Pancreas (tissue), 10 donors: Measurements from ENCODE around the gene LINGO4. TPM values are rescaled to one million over a fixed set of nuclear protein-coding genes. Genes with fewer than 3 reads are reported as not detected.

Experiments
- ATAC-seq, 4 donors: fragments of 200-7000 bp; cut with Tn5 transposase; one replicate each; pipeline versions ENCODE4 v1.8.0 to v1.9.1; 2020; ENCODE audit warnings: mild to moderate bottlenecking in 4 of 4, moderate library complexity in 4 of 4
- DNase-seq, 6 donors: peaks; one replicate each; pipeline ENCODE4 v3.0.0-alpha.2; 2020
- FAIRE-seq: peaks from 2 replicates; lab custom pipeline; 2012; peaks lifted over from hg19 to GRCh38; lab: Jason Lieb, UNC
- H3K27ac ChIP-seq, 4 donors: fragments of 200-600 bp; sonication (generic); 1 replicate in 3 of 4; 2 replicates in 1 of 4; pipeline versions ENCODE4 v1.5.0 to v1.8.0; 2020
- H3K27me3 ChIP-seq, 4 donors: fragments of 200-600 bp; one replicate each; pipeline ENCODE4 v1.8.0; 2021
- H3K36me3 ChIP-seq, 3 donors: fragments of 200-600 bp; sonication (generic) in 1 of 3; one replicate each; pipeline versions ENCODE4 v1.5.0 to v1.8.0; 2020 to 2021
- H3K4me1 ChIP-seq, 3 donors: fragments of 200-600 bp; one replicate each; pipeline ENCODE4 v1.8.0; 2021
- H3K4me3 ChIP-seq, 4 donors: fragments of 200-600 bp; sonication (generic) in 2 of 4; one replicate each; pipeline versions ENCODE4 v1.5.0 to v1.8.0; 2020 to 2021
- H3K9me3 ChIP-seq, 4 donors: fragments of 200-600 bp; one replicate each; pipeline ENCODE4 v1.8.0; 2021
- CTCF ChIP-seq, 4 donors: fragments of 200-600 bp; sonication (generic) in 3 of 4; IDR thresholded peaks; one replicate each; pipeline versions ENCODE4 v1.5.0 to v1.8.0; 2021; ENCODE audit warnings: antibody characterized with exemption in 4 of 4
- WGBS, 2 donors: extraction: QIAGEN DNeasy Blood & Tissue Kit; methylation state at CpG; one replicate each; pipeline ENCODE4 v1.1.7; 2013; 5-methylcytosine and 5-hydroxymethylcytosine counted together
- intact Hi-C, 3 donors: fragments of 100-400 bp; cut with DNase I; formaldehyde crosslinking; loops; one replicate each; pipeline versions ENCODE4 v1.11.1 to v1.14.2; 2022
- polyA plus RNA-seq, 2 donors: library from polyadenylated mRNA; stranded (reverse); fragments of 200-250 nt; gene quantifications; one replicate each; pipeline ENCODE4 v1.2.3, GENCODE V29; 2013
- total RNA-seq, 6 donors: library from RNA; stranded (reverse); fragmentation: NEBNext Ultra II Directional in 4 of 6; extraction: Animal tissue kit (Norgen Biotek cat#: 25700) in 4 of 6; gene quantifications; one replicate each; pipeline versions ENCODE4 v1.2.1 to v1.2.4, GENCODE V29; 2021 to 2023
- donor health status: healthy with polysubstance abuse.
- donor health status: DM: no; HTN: no; CAD: no; lungs with moderate emphysema.
- donor health status: DM: no; HTN: no; CAD: no.
- donor health status: control.
- donor health status: control.
- donor health status: Bipolar disorder and iron deficiency.
- donor health status: DM: yes; HTN: yes; CAD: no.
- donor health status: DM: no; HTN: no; CAD: no.
- donor health status: DM: no; HTN: no; CAD: no.
- donor health status: DM: yes; HTN: yes; CAD: no.

Gene LINGO4
- total and polyA plus RNA-seq, 8 donors = 0.15 to 0.89 (median 0.29) TPM

- WGBS, 2 donors = 12 to 13% methylated on average over 10 of the region's 10 CpGs
- Histone ChIP-seq H3K27ac (peak overlapping the region; percentile 81 to 93 (median 86)), H3K4me3 (peak overlapping the region in 2 of 4 donors; percentile 66 to 82), H3K27me3 (no peaks in the 10 kb centered on the region), H3K4me1 (peaks cover 38 to 42% (median 39%) of the 10 kb centered on the region in 3 donors), H3K9me3 (no peaks in the 10 kb centered on the region), H3K36me3 (peaks cover 0 to 8% (median 2%) of the 10 kb centered on the region in 3 donors)
- intact Hi-C loops = no loop called here
- DNase-seq (peak; percentile 92 to 99 (median 98)), FAIRE-seq (no peak), ATAC-seq (peak; percentile 69 to 84 (median 76))
- no peak for TF ChIP-seq CTCF (IDR thresholded peaks at IDR 0.05)
These were observed 27.2 kb upstream of the LINGO4 start for GRCh38 chr1:151832318-151832980.

DNA sequence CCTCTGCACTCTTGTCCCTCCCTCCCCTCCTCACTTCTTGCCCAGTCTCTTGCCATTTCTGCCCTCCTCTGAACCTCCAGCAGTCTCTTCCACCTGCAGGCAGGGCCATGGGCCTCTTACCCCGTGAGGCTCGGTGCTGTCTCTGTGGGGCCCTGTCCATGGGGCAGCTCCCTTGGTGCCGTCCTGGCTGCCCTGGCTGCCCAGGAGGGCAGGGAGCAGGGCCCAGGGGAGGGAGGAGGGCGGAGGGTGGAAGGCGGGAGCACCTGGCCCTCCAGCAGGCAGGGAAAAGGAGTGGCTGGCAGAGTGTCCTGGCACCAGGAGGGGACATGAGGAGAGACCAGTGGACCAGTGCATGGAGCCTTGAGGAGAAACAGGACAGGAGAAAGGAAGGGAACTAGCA is 26.4 kb upstream of the LINGO4 start, which contains the start of gene RORC:
TSS of gene RORC (minus strand) at position 198 of the 400 bp plus-strand sequence. CDS start at position 160, 38 bp downstream.
- H3K27ac ChIP-seq = peak within 1 kb of the TSS; percentile 81 to 93 (median 86)
- peaks cover 35 to 38% (median 38%) of the 10 kb centered on the region in 3 donors for H3K4me1 ChIP-seq
- TF ChIP-seq CTCF (IDR thresholded peaks at IDR 0.05) = no peak
- H3K4me3 ChIP-seq = peak within 1 kb of the TSS; percentile 33 to 82 (median 62)
- peak; percentile 85 to 96 (median 90) for DNase-seq
- no peaks in the 10 kb centered on the region for H3K27me3 ChIP-seq
- no peak for FAIRE-seq
- no peaks in the 10 kb centered on the region for H3K9me3 ChIP-seq
- WGBS, 2 donors = 4 to 13% methylated on average over 5 of the region's 5 CpGs
- ATAC-seq = peak; percentile 81 to 89 (median 85)
- intact Hi-C loops = no loop called here
- peaks cover 0 to 8% (median 2%) of the 10 kb centered on the region in 3 donors for H3K36me3 ChIP-seq

DNA sequence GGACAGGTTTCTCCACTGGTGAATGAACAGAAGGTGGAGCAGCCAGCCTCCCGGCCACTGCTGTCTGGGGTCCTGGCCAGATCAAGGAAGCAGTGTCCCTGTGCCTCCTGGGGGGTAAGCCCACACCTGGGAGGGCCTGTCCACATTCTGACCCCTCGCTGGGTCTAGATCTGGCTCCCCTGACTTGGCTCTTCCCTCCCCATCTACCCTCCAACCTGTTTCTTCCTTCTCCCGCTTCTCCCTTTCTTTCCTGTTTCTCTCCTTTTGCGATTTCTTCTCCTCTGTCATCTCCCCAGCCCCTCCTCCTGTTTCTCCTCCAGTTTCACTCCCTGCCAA is 26.0 kb upstream of the LINGO4 start:
- DNase-seq (no peak), FAIRE-seq (no peak), ATAC-seq (no peak)
- WGBS, 2 donors = 9 to 14% methylated on average over 4 of the region's 4 CpGs
- Histone ChIP-seq H3K4me3 (peak overlapping the region; percentile 33 to 82 (median 62)), H3K27ac (peak overlapping the region; percentile 81 to 93 (median 86)), H3K36me3 (peaks cover 0 to 10% (median 2%) of the 10 kb centered on the region in 3 donors), H3K9me3 (no peaks in the 10 kb centered on the region), H3K4me1 (peaks cover 33 to 38% (median 37%) of the 10 kb centered on the region in 3 donors), H3K27me3 (no peaks in the 10 kb centered on the region)
- intact Hi-C loops = no loop called here
- no peak for TF ChIP-seq CTCF (IDR thresholded peaks at IDR 0.05)

- 19 to 24% methylated on average over 4 to 6 of the region's 6 CpGs for WGBS, 2 donors
- ATAC-seq (no peak), DNase-seq (peak in 1 of 6 donors; percentile 67), FAIRE-seq (no peak)
- no peaks in the 10 kb centered on the region for H3K9me3 ChIP-seq
- H3K27ac ChIP-seq = no peak overlapping the region
- intact Hi-C loops = no loop called here
- peaks cover 0 to 21% (median 2%) of the 10 kb centered on the region in 3 donors for H3K36me3 ChIP-seq
- no peaks in the 10 kb centered on the region for H3K27me3 ChIP-seq
- H3K4me1 ChIP-seq = peaks cover 25 to 34% (median 27%) of the 10 kb centered on the region in 3 donors
- TF ChIP-seq CTCF (IDR thresholded peaks at IDR 0.05) = no peak
- H3K4me3 ChIP-seq = peak overlapping the region in 2 of 4 donors; percentile 66 to 82
These were observed 24.8 kb upstream of the LINGO4 start for GRCh38 chr1:151830055-151830454.
